GM18861 (cell line): ENCODE measurements around the gene CARD19.

Experiments
- ATAC-seq: cut with Tn5 transposase; IDR thresholded peaks from one replicate; pipeline ENCODE4 v1.9.1; 2021; ENCODE audit not compliant: unreplicated experiment

CARD19 gene

GRCh38 chr9:93096131-93096802 is at the start of gene CARD19:
TSS of gene CARD19 (plus strand) at chr9:93096217. CDS start at chr9:93096346, 129 bp downstream.
- peak; percentile 18 for ATAC-seq

GRCh38 chr9:93048566-93049448 is 47.2 kb upstream of the CARD19 start:
- no peak for ATAC-seq

- no peak for ATAC-seq
Observed at GRCh38 chr9:93049491-93049890, 46.5 kb upstream of the CARD19 start.

GRCh38 chr9:93050231-93050630 is 45.8 kb upstream of the CARD19 start:
- ATAC-seq, result no peak

GRCh38 chr9:93051680-93052089 is 44.3 kb upstream of the CARD19 start:
- no peak for ATAC-seq

GRCh38 chr9:93052791-93053540 is 43.1 kb upstream of the CARD19 start:
- no peak for ATAC-seq

- no peak for ATAC-seq
Observed at GRCh38 chr9:93053781-93054331, 42.2 kb upstream of the CARD19 start.

- ATAC-seq, result no peak
Observed at GRCh38 chr9:93054758-93055704, 41.0 kb upstream of the CARD19 start.

- ATAC-seq, result no peak
Observed at GRCh38 chr9:93057042-93057702, 38.8 kb upstream of the CARD19 start.

GRCh38 chr9:93057703-93058354 is 38.2 kb upstream of the CARD19 start:
- ATAC-seq, result no peak

- peak; percentile 39 for ATAC-seq
Observed at GRCh38 chr9:93058355-93059010, 37.5 kb upstream of the CARD19 start, which contains the start of gene SUSD3. TSS of gene SUSD3 (plus strand) at chr9:93058701. CDS start at chr9:93058743, 42 bp downstream.

GRCh38 chr9:93059011-93059714 is 36.9 kb upstream of the CARD19 start:
- ATAC-seq, result peak; percentile 11

GRCh38 chr9:93059715-93060578 is 36.1 kb upstream of the CARD19 start:
- ATAC-seq, result no peak

GRCh38 chr9:93060746-93061259 is 35.2 kb upstream of the CARD19 start:
- ATAC-seq, result no peak

GRCh38 chr9:93061260-93061751 is 34.7 kb upstream of the CARD19 start:
- no peak for ATAC-seq
